Inferior parietal cortex (tissue), 1 donor: ENCODE measurements around the gene ROR1.
A peak's percentile ranks its signal among the peaks of the same experiment; 100 is the strongest.
"Not testable (repeated sequence)": the region's sequence is repeated elsewhere in the genome, so short reads cannot be mapped to it uniquely, and the experiment has no call there.

Experiments
- DNase-seq: peaks from one replicate; pipeline ENCODE4 v3.0.0-alpha.2; 2016; ENCODE audit errors: extremely low spot score

The ROR1 gene

DNA sequence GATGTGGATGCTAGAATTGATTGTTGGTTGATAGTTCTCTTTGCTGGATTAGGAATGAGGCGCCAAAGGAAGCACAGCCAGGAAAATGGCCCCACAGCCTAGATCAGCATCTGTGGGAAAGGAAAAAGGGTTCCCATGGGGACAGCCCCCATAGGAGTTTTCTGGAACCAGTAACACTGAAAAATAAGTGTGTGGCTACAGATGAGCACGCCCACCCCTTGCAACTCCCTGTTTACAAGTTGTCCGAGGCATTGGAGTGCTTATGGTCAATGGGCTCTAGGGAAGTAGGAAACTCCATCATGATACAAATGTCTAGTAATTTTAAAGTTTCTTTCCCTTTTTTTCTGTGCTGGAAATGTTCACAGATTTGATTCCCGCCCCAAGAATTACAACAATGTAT is 405.8 kb downstream of the ROR1 start:
- no peak for DNase-seq

DNA sequence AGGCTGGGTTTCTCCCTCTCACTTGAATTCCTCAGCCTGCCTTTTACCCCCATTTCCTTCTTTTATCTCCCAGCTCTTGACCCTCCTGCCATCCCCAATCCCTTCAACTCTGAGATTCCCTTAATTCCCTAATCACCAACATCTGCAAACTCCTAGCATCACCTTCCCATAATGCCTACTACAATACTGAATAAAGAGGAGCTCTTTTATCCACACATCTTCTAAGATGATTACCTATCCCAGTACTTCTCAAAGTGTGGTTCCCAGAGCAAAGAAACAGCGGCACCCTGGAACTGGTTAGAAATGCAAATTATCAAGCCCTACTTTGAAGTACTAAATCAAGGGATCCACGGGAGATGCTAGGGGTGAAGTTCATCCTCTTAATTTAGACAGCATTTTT is 408.4 kb downstream of the ROR1 start:
- DNase-seq, result no peak

DNA sequence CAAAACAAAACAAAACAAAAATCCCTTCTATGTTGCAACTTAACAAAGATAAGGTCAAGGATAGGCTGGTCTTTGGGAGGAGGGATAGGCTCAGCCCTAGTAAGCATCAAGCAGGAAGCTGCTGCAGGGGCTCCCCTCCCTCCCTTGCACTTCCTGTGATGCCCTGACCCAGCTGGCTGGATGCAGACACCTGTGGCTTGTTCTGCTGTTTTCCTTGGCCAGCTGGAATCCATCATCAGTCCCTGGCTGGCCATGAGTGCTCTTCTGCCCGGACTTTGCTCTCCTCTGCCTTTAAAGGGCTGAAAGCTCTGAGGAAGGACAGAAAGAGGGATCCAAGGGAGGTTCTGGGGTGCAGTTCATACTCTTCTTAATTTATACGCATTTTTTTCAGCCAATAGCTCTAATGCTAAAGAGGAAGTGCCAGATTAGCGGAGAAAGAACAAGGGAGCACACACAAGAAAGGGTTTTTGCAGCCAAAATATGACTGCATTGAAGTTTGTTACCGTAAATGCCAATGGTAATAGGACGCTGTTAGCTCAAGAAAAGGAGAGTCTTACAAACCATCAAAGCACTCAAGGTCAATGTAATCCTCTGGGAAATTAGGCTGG is 409.7 kb downstream of the ROR1 start:
- DNase-seq, result no peak

DNA sequence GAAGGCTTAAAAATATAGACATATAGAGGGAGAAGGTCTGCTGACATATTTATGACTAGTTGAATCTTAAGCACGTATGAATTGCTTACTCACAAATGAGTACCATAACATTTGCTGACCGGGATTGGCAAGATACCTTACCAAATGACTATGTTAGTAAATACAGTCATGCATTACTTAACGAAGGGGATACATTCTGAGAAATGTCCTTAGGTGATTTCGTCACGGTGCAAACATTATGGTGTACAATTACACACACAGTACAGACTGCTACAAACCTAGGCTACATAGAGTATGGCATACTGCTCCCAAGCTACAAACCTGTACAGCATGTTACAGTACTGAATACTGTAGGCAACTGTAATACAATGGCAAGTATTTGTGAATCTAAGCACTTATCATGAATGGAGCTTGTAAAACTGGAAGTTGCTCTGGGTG is 410.2 kb downstream of the ROR1 start:
- DNase-seq, result no peak

DNA sequence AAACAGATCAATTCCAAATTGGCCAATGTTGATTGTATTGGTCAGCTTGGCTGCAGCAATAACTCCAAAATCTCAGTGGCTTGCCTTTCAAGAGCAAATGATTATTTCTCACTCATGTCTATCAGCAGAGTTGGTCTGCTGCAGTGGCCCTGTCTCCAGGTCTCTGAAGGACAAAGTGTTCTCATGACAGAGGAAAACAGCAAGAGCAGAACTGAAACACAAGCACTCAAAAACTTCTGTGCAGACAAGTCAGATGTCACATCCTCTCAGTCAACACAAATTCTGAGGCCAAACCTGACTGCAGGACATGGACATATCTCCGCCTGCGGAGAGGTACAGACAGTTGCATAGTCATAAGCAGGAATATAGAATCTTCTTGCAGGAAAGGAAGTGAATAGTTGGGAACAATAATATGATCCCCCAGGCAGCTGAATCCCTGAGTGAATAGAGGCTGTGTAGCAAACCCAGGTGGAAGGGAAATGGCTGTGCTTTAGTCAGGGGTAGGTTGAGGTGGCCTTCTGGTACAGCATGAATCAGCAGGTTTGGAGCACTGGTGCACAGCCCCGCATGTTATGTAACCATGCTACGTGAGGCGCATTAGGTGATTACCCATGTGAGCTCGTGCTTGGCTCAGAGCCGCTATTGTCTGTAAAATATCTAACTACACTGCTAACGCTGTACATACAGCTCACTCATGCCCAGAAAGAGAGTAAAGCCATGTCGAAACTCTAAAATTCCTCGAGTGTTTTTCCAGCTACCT is 412.5 kb downstream of the ROR1 start:
- no peak for DNase-seq

DNA sequence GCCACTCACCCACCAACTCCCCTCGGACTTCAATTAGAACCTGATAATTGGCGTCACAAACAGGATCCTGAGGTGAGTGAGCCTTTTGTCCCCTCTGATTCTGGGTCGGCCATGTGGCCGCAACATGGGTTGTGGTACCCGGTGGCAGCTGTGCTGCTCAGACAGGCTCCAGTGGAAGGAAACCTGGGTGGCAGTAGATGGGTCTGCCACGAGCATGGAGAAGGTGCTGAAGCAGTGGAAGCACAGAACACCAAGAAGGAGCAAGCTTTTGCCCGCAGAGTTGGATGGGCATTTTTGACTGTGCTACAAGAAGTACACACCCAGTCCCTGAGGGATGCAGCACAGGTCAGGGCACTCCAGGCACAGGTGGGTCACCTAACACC is 413.1 kb downstream of the ROR1 start:
- no peak for DNase-seq

DNA sequence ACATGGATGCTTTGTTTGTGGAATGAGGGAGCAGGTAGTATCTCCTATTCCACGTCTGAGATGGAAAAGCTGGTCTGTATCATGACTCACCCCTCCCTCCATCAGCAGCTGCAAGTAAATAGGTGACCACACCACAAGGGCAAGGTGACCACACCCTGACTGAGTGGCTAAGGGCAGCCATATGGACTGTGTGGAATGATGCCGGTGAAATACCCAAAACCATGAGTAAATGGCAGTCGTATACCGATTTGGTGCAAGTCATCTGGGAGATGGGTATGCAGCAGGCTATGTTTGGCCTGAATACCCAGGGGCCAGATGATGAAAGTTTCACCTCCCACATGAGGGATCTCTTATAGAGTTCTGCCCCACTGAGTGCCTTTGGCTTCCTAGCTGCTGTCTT is 413.8 kb downstream of the ROR1 start:
- DNase-seq, result no peak

DNA sequence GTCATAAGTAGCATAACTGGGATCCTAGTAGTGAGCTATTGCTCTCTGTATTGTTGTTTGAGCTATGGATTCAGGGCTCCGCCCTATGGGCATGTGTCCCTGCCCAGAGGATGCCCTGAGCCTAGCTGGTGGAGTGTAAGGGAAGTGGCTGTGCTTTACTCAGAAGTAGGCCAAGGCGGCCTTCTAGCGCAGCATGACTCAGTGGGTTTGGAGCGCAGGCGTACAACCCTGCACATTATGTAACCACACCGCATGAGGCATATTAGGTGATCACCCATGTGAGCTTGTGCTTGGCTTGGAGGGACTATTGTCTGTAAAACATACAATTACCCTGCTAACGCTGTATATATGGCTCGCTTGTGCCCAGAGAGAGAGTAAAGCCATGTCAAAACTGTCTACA is 418.5 kb downstream of the ROR1 start:
- no peak for DNase-seq

DNA sequence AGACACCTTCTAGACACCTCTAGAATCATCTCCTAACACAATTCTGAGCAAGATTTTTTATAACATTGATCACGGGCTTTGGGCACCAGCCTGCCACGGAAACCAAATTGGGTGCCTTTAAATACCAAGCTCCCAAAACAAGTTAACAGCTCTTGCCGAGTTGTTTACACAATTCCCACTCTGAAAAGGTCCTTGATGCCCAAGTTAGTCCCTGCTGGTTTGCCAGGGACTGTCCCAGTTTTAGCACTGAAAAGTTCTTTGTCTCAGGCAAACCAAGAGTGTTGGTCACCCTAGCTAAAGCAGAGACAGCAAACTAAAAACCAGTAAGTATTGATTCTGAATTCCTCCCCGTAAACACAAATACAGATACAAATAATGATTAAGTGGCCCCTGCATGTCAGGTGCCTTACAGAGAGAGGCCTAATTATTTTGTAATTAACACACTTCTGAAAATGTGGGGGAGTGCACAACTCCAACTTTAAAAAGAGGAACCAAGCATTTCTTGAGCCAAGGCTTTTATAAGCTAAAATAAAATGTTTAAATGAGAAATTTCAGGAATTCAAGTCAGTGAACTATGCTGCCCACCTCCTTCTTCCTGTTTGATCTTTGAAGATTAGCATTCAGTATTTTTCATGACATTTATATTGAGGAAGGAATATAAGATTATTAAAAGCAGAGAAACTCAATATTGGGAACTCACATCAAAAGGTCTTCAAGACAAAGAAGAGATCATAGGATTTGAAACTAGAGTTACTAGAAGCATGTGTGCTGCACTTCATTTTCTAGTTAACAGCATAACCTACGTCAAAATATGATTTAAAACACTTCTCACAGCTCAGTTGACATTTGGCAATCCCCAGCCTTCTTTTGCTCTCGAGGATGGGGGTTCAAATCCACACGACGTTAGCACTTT is 420.6 kb downstream of the ROR1 start:
- peak; percentile 36 for DNase-seq

DNA sequence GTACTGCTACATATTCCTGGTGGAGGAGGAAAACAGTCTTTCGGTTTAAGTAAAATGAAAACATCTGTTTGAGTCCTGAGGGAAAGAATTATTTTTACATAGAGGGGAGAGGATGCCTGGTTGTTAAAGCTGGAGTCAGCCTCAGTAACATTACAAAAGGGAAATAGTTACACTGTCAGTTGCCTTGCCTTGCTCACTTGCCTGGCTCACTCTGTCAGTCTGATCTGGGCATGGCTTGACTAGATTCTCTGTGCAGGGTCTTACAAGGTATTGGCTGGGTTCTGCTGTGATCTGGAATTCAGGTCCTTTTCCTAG is 421.2 kb downstream of the ROR1 start:
- no peak for DNase-seq

DNA sequence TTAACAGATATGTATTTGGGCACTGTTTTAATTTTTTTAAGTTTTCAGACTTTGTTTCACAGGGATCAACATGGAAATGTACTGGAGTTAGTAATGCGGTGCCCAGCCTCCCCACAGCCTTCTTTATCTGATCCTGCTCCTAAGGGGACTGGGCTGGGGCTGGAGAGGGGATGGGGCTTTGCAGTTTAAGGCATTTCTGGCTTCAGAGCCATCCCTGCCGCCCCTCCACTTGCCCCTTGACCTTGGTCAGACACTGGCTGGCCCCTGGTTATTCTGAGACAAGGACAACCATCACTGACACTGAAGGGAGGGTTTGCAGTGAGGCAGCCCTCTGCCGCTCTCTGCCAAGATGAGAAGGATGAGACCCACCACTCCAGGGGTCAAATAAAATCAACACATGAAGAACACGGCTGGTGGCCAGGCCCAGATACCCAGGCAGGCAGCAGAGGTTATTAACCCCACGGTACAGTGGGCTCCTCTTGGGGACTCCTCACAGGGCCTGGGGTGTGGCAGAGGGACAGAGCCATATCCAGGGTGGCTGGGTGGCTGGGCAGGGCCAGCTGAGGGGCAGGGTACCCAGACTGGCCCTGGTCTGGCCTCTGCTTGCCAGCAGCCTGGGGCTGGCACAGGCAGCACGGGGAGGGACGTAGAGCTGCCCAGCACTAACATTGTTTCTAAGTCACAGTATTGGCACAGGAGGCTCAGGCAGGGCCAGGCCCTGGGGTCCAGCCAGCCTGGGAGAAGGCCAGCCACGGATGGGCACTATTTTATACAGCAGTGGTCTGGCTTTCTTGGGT is 422.5 kb downstream of the ROR1 start:
- DNase-seq, result no peak

DNA sequence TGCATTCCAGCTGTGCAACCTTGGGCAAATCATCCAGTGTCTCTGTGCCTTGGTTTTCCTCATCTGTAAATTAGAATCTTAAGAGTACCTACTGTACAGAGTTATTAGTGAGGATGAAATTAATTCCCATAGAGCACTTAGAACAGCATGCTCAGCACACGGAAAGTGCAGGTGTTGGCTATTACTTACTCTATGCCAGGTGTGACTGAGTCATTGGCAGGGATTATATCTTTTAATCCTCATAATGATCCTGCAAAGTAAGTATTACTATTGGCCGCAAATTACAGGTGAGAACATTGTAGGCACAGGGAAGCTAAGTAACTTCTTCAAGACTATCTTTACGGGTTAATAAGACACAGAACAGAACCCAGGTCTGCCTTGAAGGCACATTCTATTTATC is 423.3 kb downstream of the ROR1 start:
- DNase-seq, result no peak

DNA sequence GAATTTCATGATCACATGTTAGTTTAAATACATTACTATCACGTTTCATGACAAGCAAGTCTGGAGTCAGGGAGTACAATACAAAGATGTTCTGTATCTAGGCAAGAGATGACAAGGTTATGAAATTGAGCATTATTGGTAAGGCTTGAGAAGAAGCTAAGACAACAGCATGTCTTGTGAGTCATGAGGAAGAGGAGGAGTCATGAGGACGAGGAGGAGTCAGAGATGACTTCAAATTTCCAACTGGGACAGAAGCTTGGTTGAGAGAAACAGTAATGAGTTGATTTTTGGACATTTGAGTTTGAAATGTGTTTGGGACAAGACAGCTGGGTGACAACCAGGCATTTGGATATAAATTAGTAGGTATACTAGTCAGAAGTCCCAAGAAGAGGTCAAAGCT is 425.3 kb downstream of the ROR1 start:
- DNase-seq, result no peak

DNA sequence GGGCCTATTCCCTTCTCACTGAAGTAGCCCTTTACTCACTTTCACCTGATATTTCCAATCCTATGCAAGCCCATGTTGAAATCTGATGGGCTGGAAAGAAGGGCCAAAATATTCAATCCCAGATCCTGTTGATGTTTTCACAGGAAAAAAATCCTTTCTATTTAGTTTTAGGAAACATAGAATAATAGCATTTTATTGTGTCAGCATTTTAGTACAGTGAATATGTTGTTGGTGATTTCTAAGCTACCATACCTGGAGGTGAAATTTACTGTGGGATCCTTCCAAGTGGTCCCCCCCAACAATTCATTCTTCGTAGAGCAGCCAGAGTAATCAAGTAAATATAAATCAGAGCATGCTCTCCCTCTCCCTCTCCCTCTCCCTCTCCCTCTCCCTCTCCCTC is 426.2 kb downstream of the ROR1 start:
- DNase-seq, result no peak

DNA sequence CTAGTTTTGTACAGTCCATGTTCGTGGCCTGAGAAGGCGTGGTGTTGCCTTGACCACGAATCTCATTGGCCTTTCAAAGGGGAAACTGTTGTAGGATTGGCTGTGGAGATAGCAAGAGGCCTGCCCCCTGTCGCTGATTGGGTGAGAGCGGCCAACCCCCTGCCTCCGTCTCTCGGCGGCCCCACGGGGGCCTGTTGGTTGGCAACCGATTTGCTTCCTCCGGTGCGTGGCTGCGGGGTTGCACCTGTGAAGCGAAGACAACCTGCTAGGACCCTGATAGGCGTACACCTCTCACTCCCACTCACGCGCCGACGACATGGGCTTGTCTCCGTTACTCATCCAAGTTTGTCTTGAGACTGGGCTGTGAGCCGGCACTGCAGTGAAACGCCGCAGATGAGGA is 429.6 kb downstream of the ROR1 start, which contains the start of gene UBE2U:
Gene UBE2U (plus strand): TSS at position 204 of the 400 bp plus-strand sequence. CDS start 428 bp downstream, outside the sequence.
- DNase-seq, result no peak

DNA sequence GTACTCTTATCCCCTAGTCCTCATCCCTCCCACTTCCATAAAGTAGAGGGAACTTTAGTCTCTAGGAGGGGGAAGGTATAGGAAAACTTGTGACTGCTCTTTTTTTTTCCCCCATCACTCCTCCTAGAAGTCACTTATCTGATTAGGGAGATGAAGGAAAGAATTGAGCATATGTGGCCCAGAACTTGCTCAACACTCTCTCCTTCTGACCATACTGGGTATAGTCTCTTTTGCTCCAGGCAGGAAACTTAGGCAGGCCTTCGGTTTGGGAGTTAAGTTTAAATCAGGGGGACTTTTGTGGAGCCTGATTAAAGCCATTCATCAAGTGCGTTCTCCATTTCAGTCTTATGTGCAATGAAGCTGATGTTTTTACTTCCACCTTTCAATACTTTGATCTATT is 435.4 kb downstream of the ROR1 start:
- no peak for DNase-seq

DNA sequence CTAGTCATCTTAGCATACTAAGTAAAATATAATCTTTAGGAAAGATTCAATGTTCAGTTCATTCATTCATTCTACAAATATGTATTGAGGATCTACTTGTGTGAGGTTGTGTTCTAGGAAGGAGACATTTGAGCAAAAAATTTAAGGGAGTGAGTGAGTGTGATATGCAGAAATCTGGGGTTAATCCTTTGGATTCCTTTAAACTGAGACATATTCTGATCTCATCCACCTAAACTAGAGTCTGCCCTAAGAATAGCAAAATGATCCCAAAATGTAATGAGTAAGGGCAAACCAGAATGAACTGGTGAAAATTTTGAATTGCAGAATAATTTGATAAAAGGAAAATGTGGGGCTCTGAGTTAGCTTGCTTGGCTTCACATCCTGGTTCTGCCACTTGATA is 438.2 kb downstream of the ROR1 start:
- DNase-seq, result no peak

DNA sequence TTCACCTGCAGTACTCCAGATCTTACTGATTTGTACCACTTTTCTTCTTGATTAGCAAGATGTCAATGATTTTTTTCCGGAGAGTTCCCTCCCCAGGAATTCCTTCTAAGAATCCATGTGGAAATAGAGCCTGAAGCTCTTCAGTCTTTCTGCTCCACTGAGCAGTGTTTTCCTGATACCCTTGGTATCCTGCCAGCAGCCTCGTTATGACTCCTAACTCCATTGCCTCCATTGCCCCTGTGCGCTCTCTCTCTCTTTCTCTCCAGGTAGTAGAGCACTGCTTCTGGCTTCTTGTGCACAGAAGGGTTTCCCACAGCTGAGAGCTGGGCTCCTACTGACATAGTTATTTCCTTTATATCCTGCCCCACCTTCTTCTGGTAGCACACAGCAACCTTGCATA is 441.8 kb downstream of the ROR1 start:
- no peak for DNase-seq

DNA sequence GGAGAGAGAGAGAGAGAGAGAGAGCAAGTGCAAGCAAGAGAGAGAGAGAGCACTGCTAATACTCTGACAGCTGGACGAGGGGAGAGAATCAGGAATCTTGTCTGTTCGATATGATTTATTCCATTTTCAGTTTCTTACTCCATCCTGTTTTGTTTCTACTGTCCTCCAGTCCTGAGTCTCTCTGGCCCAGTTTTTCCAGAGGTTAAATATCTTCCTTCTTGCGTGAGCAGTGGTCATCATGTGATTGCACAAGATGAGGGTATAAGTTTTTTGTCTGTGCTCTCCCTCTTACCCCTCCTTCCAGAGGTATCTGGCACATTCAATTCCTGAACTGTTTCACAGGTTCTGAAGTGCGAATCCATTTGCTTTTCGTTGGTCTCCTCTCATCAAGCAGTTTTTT is 446.4 kb downstream of the ROR1 start:
- DNase-seq, result no peak

DNA sequence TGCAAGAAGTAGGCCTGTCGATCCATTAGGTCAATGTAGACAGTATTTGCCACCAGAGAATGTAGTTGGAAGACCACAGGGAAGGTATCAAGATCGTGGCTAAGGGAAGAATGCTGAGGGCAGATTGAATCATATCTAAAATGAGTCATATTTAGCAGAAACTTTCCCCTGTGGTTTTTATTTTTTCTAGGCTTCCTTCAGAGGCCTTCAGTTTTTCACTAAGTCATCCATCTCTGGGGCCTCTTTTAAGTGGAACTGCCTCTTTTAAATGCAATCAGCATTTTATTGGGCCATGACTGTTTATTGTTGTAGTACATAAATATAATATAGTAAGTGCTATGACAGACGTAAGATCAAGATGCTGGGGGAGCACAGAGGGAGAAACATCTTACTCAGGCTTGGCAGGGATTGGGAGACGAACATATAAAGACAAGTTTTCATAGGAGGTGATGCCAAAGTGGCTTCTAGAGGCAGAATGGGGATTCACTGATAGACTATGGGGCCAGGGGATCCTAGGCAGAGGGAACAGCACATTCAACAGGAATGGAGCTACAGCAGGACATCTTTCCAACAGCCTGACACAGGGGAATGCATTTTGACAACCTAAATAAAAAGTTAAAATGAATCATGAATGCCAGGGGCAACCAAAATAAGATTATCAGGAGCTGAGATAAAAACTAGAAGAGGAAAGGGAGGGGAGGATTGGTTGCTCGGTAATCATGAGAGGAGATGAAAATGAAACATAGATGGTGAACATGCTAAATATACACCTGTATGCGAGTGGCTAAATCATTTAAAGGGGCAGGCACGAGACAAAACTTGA is 449.7 kb downstream of the ROR1 start:
- DNase-seq, result no peak

DNA sequence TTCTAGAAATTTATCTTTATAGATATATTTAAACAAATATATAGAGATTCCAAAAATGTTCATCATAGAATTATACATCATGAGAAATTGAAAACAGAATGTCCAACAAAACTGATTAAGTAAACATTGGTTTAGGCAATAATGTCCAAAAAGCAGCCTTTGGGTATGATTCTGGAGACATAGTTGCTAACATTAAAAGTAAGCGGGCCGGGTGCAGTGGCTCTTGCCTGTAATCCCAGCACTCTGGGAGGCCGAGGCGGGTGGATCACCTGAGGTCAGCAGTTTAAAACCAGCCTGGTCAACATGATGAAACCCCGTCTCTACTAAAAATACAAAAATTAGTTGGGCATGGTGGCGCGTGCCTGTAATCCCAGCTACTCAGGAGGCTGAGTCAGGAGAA is 450.4 kb downstream of the ROR1 start:
- DNase-seq, result not testable (repeated sequence)
